OCI-LY3 (cell line): ENCODE measurements around the gene CALM1.

ENCODE experiments used
- H2AFZ ChIP-seq: fragments of 200-600, 300-600 bp; shearing (Covaris generic); 2 replicates; pipeline ENCODE4 v1.6.0; 2014; ENCODE audit warnings: antibody characterized with exemption, low read depth, low read length
- H3K27ac ChIP-seq: fragments of 200-600, 300-600 bp; sonication (generic); 2 replicates; pipeline ENCODE4 v1.5.1; 2014; ENCODE audit warnings: mild to moderate bottlenecking, low read length, moderate library complexity, mixed read lengths
- H3K27me3 ChIP-seq: fragments of 200-600, 300-600 bp; sonication (generic); 2 replicates; pipeline ENCODE4 v1.6.1; 2014; ENCODE audit warnings: low read depth, low read length, mixed read lengths
- H3K36me3 ChIP-seq: fragments of 200-600, 300-600 bp; sonication (generic); replicated peaks from 2 replicates; pipeline ENCODE3; 2014; ENCODE audit warnings: low read depth, low read length, mixed read lengths
- H3K4me1 ChIP-seq: fragments of 300-600, 200-600 bp; sonication (generic); 2 replicates; pipeline ENCODE4 v1.6.1; 2014; ENCODE audit warnings: low read length, mixed read lengths
- H3K4me2 ChIP-seq: fragments of 200-600, 300-600 bp; sonication (generic); 2 replicates; pipeline ENCODE4 v1.6.1; 2014; ENCODE audit warnings: low read length, mixed read lengths
- H3K4me3 ChIP-seq: fragments of 300-600, 200-600 bp; sonication (generic); 2 replicates; pipeline ENCODE4 v1.5.1; 2014; ENCODE audit warnings: antibody characterized with exemption, mild to moderate bottlenecking, low read length, moderate library complexity
- H3K79me2 ChIP-seq: fragments of 300-600, 200-600 bp; shearing (Covaris generic); 2 replicates; pipeline ENCODE4 v1.6.1; 2014; ENCODE audit warnings: mild to moderate bottlenecking, low read length, mixed read lengths
- H3K9ac ChIP-seq: fragments of 300-600, 200-600 bp; shearing (Covaris generic); 2 replicates; pipeline ENCODE4 v1.6.0; 2014; ENCODE audit warnings: mild to moderate bottlenecking, low read length, moderate library complexity
- H3K9me3 ChIP-seq: fragments of 200-600, 300-600 bp; shearing (Covaris generic); 2 replicates; pipeline ENCODE4 v1.6.1; 2014; ENCODE audit warnings: low read length, mixed read lengths; ENCODE audit not compliant: insufficient read depth
- H4K20me1 ChIP-seq: fragments of 200-600, 300-600 bp; sonication (generic); 2 replicates; pipeline ENCODE4 v1.6.1; 2016; ENCODE audit warnings: low read length, mixed read lengths; ENCODE audit not compliant: insufficient read depth
- CTCF ChIP-seq: fragments of 200-600, 300-600 bp; sonication (generic); IDR thresholded peaks from 2 replicates; pipeline ENCODE4 v1.5.1; 2014; ENCODE audit warnings: antibody characterized with exemption, low read length, low read depth
- EZH2phosphoT487 ChIP-seq: fragments of 200-600 bp; shearing (Covaris generic); IDR thresholded peaks from 2 replicates; pipeline ENCODE4 v1.6.1; 2018; ENCODE audit warnings: antibody characterized with exemption, mixed run types, low read depth

Gene CALM1

GRCh38 chr14:90450151-90450550 lies 53.3 kb downstream of the CALM1 start:
- Histone ChIP-seq H3K4me3 (no peak overlapping the region), H3K9me3 (0 out of 2 replicates have a peak, but pooled peaks cover 7% of the 10 kb centered on the region), H2AFZ (no peak overlapping the region), H3K4me2 (no peak overlapping the region), H3K27ac (no peak overlapping the region), H4K20me1 (no peaks in the 10 kb centered on the region), H3K36me3 (no peaks in the 10 kb centered on the region), H3K27me3 (no peaks in the 10 kb centered on the region; the same call in 1 of the 2 replicates), H3K79me2 (no peaks in the 10 kb centered on the region), H3K4me1 (peaks cover 15% of the 10 kb centered on the region), H3K9ac (no peak overlapping the region)
- no peak for TF ChIP-seq CTCF
- TF ChIP-seq EZH2phosphoT487: no peak

GRCh38 chr14:90450667-90451066 lies 53.8 kb downstream of the CALM1 start:
- Histone ChIP-seq H2AFZ (no peak overlapping the region), H3K9ac (no peak overlapping the region), H3K27me3 (no peaks in the 10 kb centered on the region; the same call in 1 of the 2 replicates), H3K27ac (no peak overlapping the region), H3K4me2 (no peak overlapping the region), H3K4me1 (peaks cover 15% of the 10 kb centered on the region), H3K79me2 (no peaks in the 10 kb centered on the region), H4K20me1 (no peaks in the 10 kb centered on the region), H3K9me3 (0 out of 2 replicates have a peak, but pooled peaks cover 7% of the 10 kb centered on the region), H3K4me3 (no peak overlapping the region), H3K36me3 (no peaks in the 10 kb centered on the region)
- TF ChIP-seq EZH2phosphoT487: no peak
- TF ChIP-seq CTCF: no peak

- H3K36me3 ChIP-seq: no peaks in the 10 kb centered on the region
- H3K9me3 ChIP-seq: 0 out of 2 replicates have a peak, but pooled peaks cover 7% of the 10 kb centered on the region
- no peak overlapping the region for H3K9ac ChIP-seq
- TF ChIP-seq CTCF (no peak), EZH2phosphoT487 (no peak)
- no peak overlapping the region for H3K27ac ChIP-seq
- no peaks in the 10 kb centered on the region for H4K20me1 ChIP-seq
- H3K4me1 ChIP-seq: peaks cover 15% of the 10 kb centered on the region
- no peaks in the 10 kb centered on the region; the same call in 1 of the 2 replicates for H3K27me3 ChIP-seq
- peak overlapping the region; percentile 37; the same call in 1 of the 2 replicates for H3K4me3 ChIP-seq
- no peaks in the 10 kb centered on the region for H3K79me2 ChIP-seq
- no peak overlapping the region for H2AFZ ChIP-seq
- H3K4me2 ChIP-seq: peak overlapping the region; percentile 58; the same call in 1 of the 2 replicates
Measured at GRCh38 chr14:90451443-90451842, 54.6 kb downstream of the CALM1 start.

GRCh38 chr14:90451961-90452360 lies 55.1 kb downstream of the CALM1 start:
- Histone ChIP-seq H3K4me3 (peak overlapping the region; percentile 37; the same call in 1 of the 2 replicates), H3K27me3 (no peaks in the 10 kb centered on the region), H4K20me1 (no peaks in the 10 kb centered on the region), H3K4me1 (peaks cover 15% of the 10 kb centered on the region), H3K9ac (no peak overlapping the region), H3K36me3 (no peaks in the 10 kb centered on the region), H2AFZ (no peak overlapping the region), H3K4me2 (peak overlapping the region; percentile 58), H3K79me2 (no peaks in the 10 kb centered on the region), H3K9me3 (0 out of 2 replicates have a peak, but pooled peaks cover 7% of the 10 kb centered on the region), H3K27ac (no peak overlapping the region)
- TF ChIP-seq EZH2phosphoT487: no peak
- no peak for TF ChIP-seq CTCF
